HepG2 (cell line): ENCODE measurements around the gene CLBA1. TPM values are rescaled to one million over a fixed set of nuclear protein-coding genes. Genes with fewer than 3 reads are reported as not detected.

Source experiments
- ATAC-seq: fragments of 200-7000 bp; cut with Tn5 transposase; 3 replicates; pipeline ENCODE4 v1.9.1; 2020; ENCODE audit warnings: mild to moderate bottlenecking, moderate library complexity
- BruUV-seq: library from RNA; stranded (reverse); fragments of 400-500 nt; replicated peaks from 2 replicates; lab custom pipeline; 2021; lab: Mats Ljungman, UMichigan
- CTCF ChIA-PET: fragments of 300-600 bp; formaldehyde crosslinking; extraction: SDS; loops from one replicate; lab custom pipeline; 2021; ENCODE audit warnings: low total read pairs, inconsistent platforms, low intra/inter-chr PET ratio; lab: Yijun Ruan, JAX
- POLR2A ChIA-PET: fragments of 350-600 bp; sonication (Branson Sonifier 250); formaldehyde crosslinking; loops from one replicate; lab custom pipeline; 2020; ENCODE audit warnings: antibody characterized with exemption, inconsistent platforms; lab: Yijun Ruan, JAX
- DNase-seq: peaks from one replicate; pipeline ENCODE4 v3.0.0-alpha.2; 2015; ENCODE audit warnings: low spot score
- FAIRE-seq: peaks from 3 replicates; lab custom pipeline; 2011; peaks lifted over from hg19 to GRCh38; lab: Jason Lieb, UNC
- H2AFZ ChIP-seq: one replicate; pipeline ENCODE4 v1.6.1; 2011; ENCODE audit warnings: low read length, inconsistent platforms
- H3K27ac ChIP-seq: fragments of 300-600 bp; 3 replicates; pipeline ENCODE4 v1.8.0; 2011; ENCODE audit warnings: mixed run types, mild to moderate bottlenecking, mixed read lengths, low read length, inconsistent platforms; ENCODE audit not compliant: insufficient read depth; ENCODE audit errors: extremely low read length
- H3K27me3 ChIP-seq, 2 experiments: fragments of 200-600 bp in 1 of 2; 2 replicates in 1 of 2; 3 replicates in 1 of 2; pipeline versions ENCODE4 v1.6.0 to v1.8.0; 2011; ENCODE audit warnings: low read length in 2 of 2, mild to moderate bottlenecking in 2 of 2, moderate library complexity in 2 of 2, inconsistent platforms in 1 of 2; ENCODE audit not compliant: insufficient read depth in 2 of 2, control insufficient read depth in 1 of 2
- H3K36me3 ChIP-seq, 2 experiments: fragments of 200-600 bp in 1 of 2; replicated peaks in 1 of 2; 2 replicates in 1 of 2; 3 replicates in 1 of 2; pipeline versions ENCODE4 v1.5.1 to v1.8.0; 2011; ENCODE audit warnings: low read length in 2 of 2, inconsistent platforms in 1 of 2; ENCODE audit not compliant: insufficient read depth in 2 of 2, control insufficient read depth in 1 of 2
- H3K4me1 ChIP-seq: 2 replicates; pipeline ENCODE4 v1.5.1; 2012; ENCODE audit warnings: low read length, inconsistent platforms; ENCODE audit not compliant: insufficient read depth
- H3K4me2 ChIP-seq: 2 replicates; pipeline ENCODE4 v1.6.0; 2011; ENCODE audit warnings: low read depth, low read length, inconsistent platforms
- H3K4me3 ChIP-seq, 3 experiments: fragments of 200-600 bp in 1 of 3; sonication (generic), shearing (Covaris generic) in 1 of 3; replicated peaks in 1 of 3; 2 replicates each; pipeline ENCODE4 v1.5.1; 2011 to 2016; ENCODE audit warnings: low read length in 3 of 3, inconsistent platforms in 2 of 3, low read depth in 2 of 3, mild to moderate bottlenecking in 2 of 3, control low read depth in 1 of 3, mixed read lengths in 1 of 3; ENCODE audit not compliant: insufficient read depth in 1 of 3
- H3K79me2 ChIP-seq: one replicate; pipeline ENCODE4 v1.6.1; 2011; ENCODE audit warnings: low read length, inconsistent platforms; ENCODE audit not compliant: insufficient read depth
- H3K9ac ChIP-seq: 2 replicates; pipeline ENCODE4 v1.6.0; 2011; ENCODE audit warnings: mild to moderate bottlenecking, low read depth, low read length, inconsistent platforms; ENCODE audit not compliant: insufficient read depth
- H3K9me3 ChIP-seq: 2 replicates; pipeline ENCODE4 v1.5.1; 2012; ENCODE audit warnings: mild to moderate bottlenecking, low read length
- H4K20me1 ChIP-seq: 2 replicates; pipeline ENCODE4 v1.6.0; 2011; ENCODE audit warnings: inconsistent platforms, mild to moderate bottlenecking, low read length, moderate library complexity; ENCODE audit not compliant: insufficient read depth
- CBFB ChIP-seq: sonication (generic); formaldehyde crosslinking; IDR thresholded peaks from 2 replicates; pipeline ENCODE4 v1.4.0; 2020; ENCODE audit warnings: missing genetic modification reagents
- GTF3A ChIP-seq: sonication (generic); formaldehyde crosslinking; conservative IDR thresholded peaks from 2 replicates; pipeline ENCODE4 v1.4.0; 2020; ENCODE audit warnings: mild to moderate bottlenecking, missing genetic modification reagents
- HCFC1 ChIP-seq: fragments of 150-350 bp; IDR thresholded peaks from 2 replicates; pipeline ENCODE4 v1.6.1; 2014; ENCODE audit warnings: low read depth, low read length
- HHEX ChIP-seq: IDR thresholded peaks from 2 replicates; pipeline ENCODE4 v1.6.1; 2016; ENCODE audit warnings: control low read depth
- NFE2L2 ChIP-seq: fragments of 150-350 bp; IDR thresholded peaks from 2 replicates; pipeline ENCODE4 v1.6.1; 2014; ENCODE audit warnings: low read length
- NFKB2 ChIP-seq: sonication (generic); formaldehyde crosslinking; IDR thresholded peaks from 2 replicates; pipeline ENCODE4 v1.4.0; 2020; ENCODE audit warnings: missing genetic modification reagents, borderline replicate concordance
- POLR2A ChIP-seq, 2 experiments: IDR thresholded peaks; 2 replicates each; pipeline ENCODE4 v1.6.1; 2011; ENCODE audit warnings: low read depth in 2 of 2, low read length in 2 of 2, mild to moderate bottlenecking in 1 of 2, moderate library complexity in 1 of 2; ENCODE audit not compliant: insufficient read depth in 1 of 2
- SRY ChIP-seq: sonication (generic); formaldehyde crosslinking; IDR thresholded peaks from 2 replicates; pipeline ENCODE4 v1.8.0; 2022; ENCODE audit warnings: mild to moderate bottlenecking, missing genetic modification reagents
- STAG1 ChIP-seq: sonication (generic); formaldehyde crosslinking; IDR thresholded peaks from 2 replicates; pipeline ENCODE4 v1.4.0; 2020; ENCODE audit warnings: missing genetic modification reagents
- TOPORS ChIP-seq: sonication (generic); formaldehyde crosslinking; IDR thresholded peaks from 2 replicates; pipeline ENCODE4 v1.8.0; 2023; ENCODE audit warnings: mild to moderate bottlenecking, missing genetic modification reagents
- ZNF773 ChIP-seq: sonication (generic); formaldehyde crosslinking; IDR thresholded peaks from 2 replicates; pipeline ENCODE4 v1.4.0; 2020; ENCODE audit warnings: missing genetic modification reagents, borderline replicate concordance
- WGBS: methylation state at CpG from one replicate; pipeline ENCODE4 v1.1.6; 2017; ENCODE audit warnings: low lambda C conversion rate; 5-methylcytosine and 5-hydroxymethylcytosine counted together
- in situ Hi-C: cut with HindIII; loops from 2 replicates; pipeline ENCODE4 v1.10.0; 2017; ENCODE audit warnings: low pct_unique_long_range_greater_than_20kb; ENCODE audit not compliant: extremely low pct_ligation_motif_present
- intact Hi-C: fragments of 100-400 bp; cut with micrococcal nuclease; formaldehyde crosslinking; loops from one replicate; pipeline ENCODE4 v1.10.0; 2022; ENCODE audit not compliant: unreplicated experiment
- polyA plus RNA-seq, 8 experiments: library from polyadenylated mRNA; depleted of rRNA in 3 of 8; stranded (reverse) in 7 of 8; unstranded in 1 of 8; fragments of >200 nt; fragmentation: Illumina TruSeq in 4 of 8; extraction: Trizol in 4 of 8; gene quantifications; 2 replicates each; pipeline versions ENCODE4 v1.2.1 to v1.2.3, GENCODE V29; 2011 to 2016; ENCODE audit warnings: low read depth in 4 of 8, missing spikeins in 1 of 8, mixed read lengths in 1 of 8; ENCODE audit not compliant: insufficient read depth in 1 of 8
- total RNA-seq, 5 experiments: library from RNA; depleted of rRNA; stranded (reverse); fragments of >200 nt; fragmentation: Illumina TruSeq; extraction: Trizol; gene quantifications; 2 replicates each; pipeline ENCODE4 v1.2.3, GENCODE V29; 2016; ENCODE audit warnings: low read depth in 1 of 5
- TF ChIP-seq, protein P1 (sequence below): sonication (generic); formaldehyde crosslinking; IDR thresholded peaks from 2 replicates; pipeline ENCODE4 v1.4.0; 2020; ENCODE audit warnings: mild to moderate bottlenecking, missing genetic modification reagents
- TF ChIP-seq, protein P2 (sequence below): sonication (generic); formaldehyde crosslinking; IDR thresholded peaks from 2 replicates; pipeline ENCODE4 v1.4.0; 2020; ENCODE audit warnings: missing genetic modification reagents

CLBA1 gene
- total and polyA plus RNA-seq, 2 of the 13 experiments (the other 11 are each of a cell fraction or from before 2014, with no cell fraction given): 1.2 to 1.4 TPM

DNA sequence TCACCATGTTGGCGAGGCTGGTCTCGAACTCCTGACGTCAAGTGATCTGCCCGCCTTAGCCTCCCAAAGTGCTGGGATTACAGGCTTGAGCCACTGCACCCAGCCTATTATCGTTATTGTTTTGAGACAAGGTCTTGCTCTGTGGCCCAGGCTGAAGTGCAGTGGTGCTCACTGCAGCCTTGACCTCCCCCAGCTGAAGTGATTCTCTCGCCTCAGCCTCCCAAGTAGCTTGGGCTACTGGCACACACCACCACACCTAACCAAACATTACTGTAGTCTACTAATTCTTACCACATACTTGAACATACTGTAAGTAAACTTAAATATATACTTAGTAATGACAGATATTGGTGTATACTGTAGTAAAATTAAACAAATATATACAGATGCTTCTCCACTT is 39.8 kb downstream of the CLBA1 start:
- 86% methylated on average over 6 of the region's 6 CpGs for WGBS
- Histone ChIP-seq H3K9ac (no peak overlapping the region), H2AFZ (no peak overlapping the region), H3K4me1 (peaks cover 23% of the 10 kb centered on the region), H3K27me3 (peaks cover 0 to 10% of the 10 kb centered on the region in 2 experiments; a peak in 3 of 5 replicates), H3K9me3 (no peaks in the 10 kb centered on the region), H3K4me3 (no peak overlapping the region), H3K79me2 (peaks cover 4% of the 10 kb centered on the region), H3K4me2 (no peak overlapping the region), H3K36me3 (no peaks in the 10 kb centered on the region), H4K20me1 (no peaks in the 10 kb centered on the region), H3K27ac (no peak overlapping the region)
- TF ChIP-seq GTF3A (CRISPR knock-in tag): no peak
- TF ChIP-seq NFKB2 (CRISPR knock-in tag): no peak
- no peak for TF ChIP-seq TOPORS (CRISPR knock-in tag)
- no peak for TF ChIP-seq SRY (CRISPR knock-in tag)
- TF ChIP-seq, protein P1, sequence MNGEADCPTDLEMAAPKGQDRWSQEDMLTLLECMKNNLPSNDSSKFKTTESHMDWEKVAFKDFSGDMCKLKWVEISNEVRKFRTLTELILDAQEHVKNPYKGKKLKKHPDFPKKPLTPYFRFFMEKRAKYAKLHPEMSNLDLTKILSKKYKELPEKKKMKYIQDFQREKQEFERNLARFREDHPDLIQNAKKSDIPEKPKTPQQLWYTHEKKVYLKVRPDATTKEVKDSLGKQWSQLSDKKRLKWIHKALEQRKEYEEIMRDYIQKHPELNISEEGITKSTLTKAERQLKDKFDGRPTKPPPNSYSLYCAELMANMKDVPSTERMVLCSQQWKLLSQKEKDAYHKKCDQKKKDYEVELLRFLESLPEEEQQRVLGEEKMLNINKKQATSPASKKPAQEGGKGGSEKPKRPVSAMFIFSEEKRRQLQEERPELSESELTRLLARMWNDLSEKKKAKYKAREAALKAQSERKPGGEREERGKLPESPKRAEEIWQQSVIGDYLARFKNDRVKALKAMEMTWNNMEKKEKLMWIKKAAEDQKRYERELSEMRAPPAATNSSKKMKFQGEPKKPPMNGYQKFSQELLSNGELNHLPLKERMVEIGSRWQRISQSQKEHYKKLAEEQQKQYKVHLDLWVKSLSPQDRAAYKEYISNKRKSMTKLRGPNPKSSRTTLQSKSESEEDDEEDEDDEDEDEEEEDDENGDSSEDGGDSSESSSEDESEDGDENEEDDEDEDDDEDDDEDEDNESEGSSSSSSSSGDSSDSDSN (CRISPR knock-in tag): no peak
- TF ChIP-seq HCFC1: no peak
- no peak for TF ChIP-seq ZNF773 (CRISPR knock-in tag)
- TF ChIP-seq CBFB: no peak
- TF ChIP-seq NFE2L2: no peak
- TF ChIP-seq HHEX (CRISPR knock-in tag): no peak
- TF ChIP-seq STAG1 (CRISPR knock-in tag): no peak
- TF ChIP-seq, protein P2, sequence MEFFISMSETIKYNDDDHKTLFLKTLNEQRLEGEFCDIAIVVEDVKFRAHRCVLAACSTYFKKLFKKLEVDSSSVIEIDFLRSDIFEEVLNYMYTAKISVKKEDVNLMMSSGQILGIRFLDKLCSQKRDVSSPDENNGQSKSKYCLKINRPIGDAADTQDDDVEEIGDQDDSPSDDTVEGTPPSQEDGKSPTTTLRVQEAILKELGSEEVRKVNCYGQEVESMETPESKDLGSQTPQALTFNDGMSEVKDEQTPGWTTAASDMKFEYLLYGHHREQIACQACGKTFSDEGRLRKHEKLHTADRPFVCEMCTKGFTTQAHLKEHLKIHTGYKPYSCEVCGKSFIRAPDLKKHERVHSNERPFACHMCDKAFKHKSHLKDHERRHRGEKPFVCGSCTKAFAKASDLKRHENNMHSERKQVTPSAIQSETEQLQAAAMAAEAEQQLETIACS (CRISPR knock-in tag): no peak
- TF ChIP-seq POLR2A (IDR thresholded peaks at IDR 0.05; ENCODE audit: insufficient read depth in 1 of 2, low read depth in 2 of 2, low read length in 2 of 2): no peak
- DNase-seq (no peak), ATAC-seq (no peak), FAIRE-seq (no peak)
- in situ Hi-C loops: no loop called here
- ChIA-PET CTCF (no interaction called here), POLR2A (no interaction called here)
- no TSS peak for BruUV-seq
- intact Hi-C loops: no loop called here
